K562 (cell line): ENCODE results near the gene GJA9. TPM values are rescaled to one million over a fixed set of nuclear protein-coding genes. Genes with fewer than 3 reads are reported as not detected.
A peak's percentile ranks its signal among the peaks of the same experiment; 100 is the strongest.

Experiments used
- ATAC-seq: fragments of 200-7000 bp; cut with Tn5 transposase; 3 replicates; pipeline ENCODE4 v1.9.1; 2020; ENCODE audit warnings: moderate library complexity
- BruUV-seq: library from RNA; stranded (reverse); fragments of 400-500 nt; replicated peaks from 2 replicates; lab custom pipeline; 2021; lab: Mats Ljungman, UMichigan
- CTCF ChIA-PET: fragments of 300-600 bp; formaldehyde crosslinking; extraction: SDS; loops from one replicate; lab custom pipeline; 2021; ENCODE audit warnings: low intra/inter-chr PET ratio; lab: Yijun Ruan, JAX
- POLR2A ChIA-PET: fragments of 300-600, 350-650 bp; sonication (Branson Sonifier 250); formaldehyde crosslinking; extraction: SDS; loops from one replicate; lab custom pipeline; 2021; ENCODE audit warnings: antibody characterized with exemption, inconsistent platforms; lab: Yijun Ruan, JAX
- DNase-seq, 4 experiments: peaks; one replicate each; pipeline versions ENCODE4 v3.0.0 to v3.0.0-alpha.2; 2011 to 2018; ENCODE audit warnings: low spot score in 3 of 4, mixed read lengths in 3 of 4; ENCODE audit errors: extremely low read depth in 1 of 4
- FAIRE-seq: peaks from 2 replicates; lab custom pipeline; 2011; peaks lifted over from hg19 to GRCh38; lab: Jason Lieb, UNC
- H2AFZ ChIP-seq: 2 replicates; pipeline ENCODE4 v1.6.0; 2011; ENCODE audit warnings: low read depth, low read length, control low read depth, inconsistent platforms
- H3K27ac ChIP-seq: fragments of 200-600 bp; 3 replicates; pipeline ENCODE4 v1.8.0; 2011; ENCODE audit warnings: low read depth, mild to moderate bottlenecking, control low read depth, inconsistent platforms, low read length, moderate library complexity, mixed read lengths; ENCODE audit errors: extremely low read depth
- H3K27me3 ChIP-seq, 2 experiments: fragments of 300-600 bp in 1 of 2; 2 replicates in 1 of 2; 3 replicates in 1 of 2; pipeline versions ENCODE4 v1.6.0 to v1.8.0; 2011; ENCODE audit warnings: inconsistent platforms in 2 of 2, low read length in 2 of 2, mild to moderate bottlenecking in 1 of 2, mixed read lengths in 1 of 2, moderate library complexity in 1 of 2; ENCODE audit not compliant: control insufficient read depth in 2 of 2, insufficient read depth in 2 of 2
- H3K36me3 ChIP-seq: fragments of 300-600 bp; 3 replicates; pipeline ENCODE4 v1.8.0; 2011; ENCODE audit warnings: mild to moderate bottlenecking, low read length, inconsistent platforms; ENCODE audit not compliant: control insufficient read depth, insufficient read depth
- H3K4me1 ChIP-seq, 2 experiments: fragments of 200-600 bp in 1 of 2; replicated peaks in 1 of 2; 2 replicates in 1 of 2; 3 replicates in 1 of 2; pipeline versions ENCODE4 v1.5.1 to v1.8.0; 2011; ENCODE audit warnings: inconsistent platforms in 2 of 2, low read length in 2 of 2, mild to moderate bottlenecking in 1 of 2, mixed read lengths in 1 of 2, moderate library complexity in 1 of 2; ENCODE audit not compliant: control insufficient read depth in 2 of 2, insufficient read depth in 2 of 2
- H3K4me2 ChIP-seq: 2 replicates; pipeline ENCODE4 v1.6.1; 2011; ENCODE audit warnings: low read length, control low read depth, inconsistent platforms, mixed read lengths; ENCODE audit not compliant: insufficient read depth
- H3K4me3 ChIP-seq: fragments of 200-600 bp; sonication (generic), shearing (Covaris generic); 2 replicates; pipeline ENCODE4 v1.5.1; 2016; ENCODE audit warnings: control low read depth, inconsistent platforms
- H3K79me2 ChIP-seq: fragments of 200-600 bp; 3 replicates; pipeline ENCODE4 v1.8.0; 2011; ENCODE audit warnings: low read length, inconsistent platforms; ENCODE audit not compliant: control insufficient read depth, insufficient read depth
- H3K9ac ChIP-seq, 2 experiments: 2 replicates each; pipeline versions ENCODE4 v1.6.0 to v1.6.1; 2011; ENCODE audit warnings: low read depth in 2 of 2, low read length in 2 of 2, control low read depth in 1 of 2, inconsistent platforms in 1 of 2, mild to moderate bottlenecking in 1 of 2, mixed read lengths in 1 of 2; ENCODE audit not compliant: insufficient read depth in 1 of 2
- H3K9me1 ChIP-seq: one replicate; pipeline ENCODE4 v1.6.0; 2011; ENCODE audit warnings: inconsistent platforms, mild to moderate bottlenecking, low read length, moderate library complexity; ENCODE audit not compliant: control insufficient read depth, insufficient read depth
- H3K9me3 ChIP-seq: replicated peaks from 2 replicates; pipeline ENCODE4 v1.5.1; 2011; ENCODE audit warnings: low read depth, low read length, inconsistent platforms; ENCODE audit not compliant: control insufficient read depth, insufficient read depth
- H4K20me1 ChIP-seq: replicated peaks from 2 replicates; pipeline ENCODE4 v1.6.1; 2011; ENCODE audit warnings: low read length, inconsistent platforms, mixed read lengths; ENCODE audit not compliant: control insufficient read depth, insufficient read depth
- BCOR ChIP-seq: fragments of 450-650 bp; IDR thresholded peaks from 2 replicates; pipeline ENCODE4 v1.6.1; 2016
- NFRKB ChIP-seq: fragments of 450-650 bp; IDR thresholded peaks from 2 replicates; pipeline ENCODE4 v1.6.1; 2016; ENCODE audit warnings: low read depth
- RBM25 ChIP-seq: fragments of 200-400 bp; formaldehyde crosslinking; IDR thresholded peaks from 2 replicates; pipeline ENCODE4 v1.6.1; 2018; ENCODE audit warnings: low read length, low read depth, moderate library complexity; ENCODE audit not compliant: severe bottlenecking
- ZBTB40 ChIP-seq, 2 experiments: fragments of 450-650 bp in 1 of 2; sonication (generic) in 1 of 2; formaldehyde crosslinking in 1 of 2; IDR thresholded peaks; 2 replicates each; pipeline versions ENCODE4 v1.7.1 to v1.9.0; 2016 to 2022; ENCODE audit warnings: inconsistent platforms in 1 of 2, mild to moderate bottlenecking in 1 of 2, missing genetic modification reagents in 1 of 2
- WGBS: fragments of 100-300 bp; shearing (Covaris generic); methylation state at CpG from one replicate; pipeline ENCODE4 v1.1.6; 2016; ENCODE audit warnings: low coverage, mixed read lengths; ENCODE audit not compliant: insufficient coverage; ENCODE audit errors: missing lambda C conversion rate; 5-methylcytosine and 5-hydroxymethylcytosine counted together
- in situ Hi-C: fragments of 300-500 bp; cut with MboI; formaldehyde crosslinking; loops from 4 replicates; pipeline ENCODE4 v1.15.0; 2018; ENCODE audit warnings: inconsistent platforms, mixed read lengths
- intact Hi-C: fragments of 100-400 bp; cut with micrococcal nuclease; formaldehyde crosslinking; loops from 2 replicates; pipeline ENCODE4 v1.14.2; 2022
- polyA plus RNA-seq, 8 experiments: library from polyadenylated mRNA; depleted of rRNA in 4 of 8; stranded (reverse) in 5 of 8; unstranded in 3 of 8; fragments of >200 nt; fragmentation: Nextera tagmentation in 2 of 8; fragmentation: Illumina TruSeq in 1 of 8; extraction: Ambion mirVana in 2 of 8; extraction: Trizol in 1 of 8; gene quantifications; 2 replicates each; pipeline versions ENCODE4 v1.2.1 to v1.2.3, GENCODE V29; 2011 to 2014; ENCODE audit warnings: inconsistent platforms in 1 of 8, missing spikeins in 1 of 8
- total RNA-seq, 7 experiments: library from RNA; depleted of rRNA in 6 of 7; stranded (reverse); fragments of >200 nt in 6 of 7; fragmentation: Illumina TruSeq in 2 of 7; extraction: Trizol in 2 of 7; gene quantifications; 2 replicates each; pipeline versions ENCODE4 v1.2.1 to v1.2.3, GENCODE V29; 2011 to 2021; ENCODE audit warnings: low replicate concordance in 1 of 7
- TF ChIP-seq, protein P1 (sequence below): fragments of 250-450 bp; sonication (Bioruptor Pico); IDR thresholded peaks from 2 replicates; pipeline ENCODE4 v1.5.0; 2021; ENCODE audit warnings: mild to moderate bottlenecking, borderline replicate concordance

GJA9 gene
- total and polyA plus RNA-seq, 9 of the 15 experiments (the other 6 are each of a cell fraction or from before 2014, with no cell fraction given) = not detected

- Histone ChIP-seq H3K4me2 (no peak overlapping the region), H3K4me1 (no peaks in the 10 kb centered on the region)
- TF ChIP-seq NFRKB (0 out of 2 replicates have a peak, but pooled peaks have one; percentile 44), BCOR (peak; percentile 84), RBM25 (peak; percentile 91), ZBTB40 (IDR thresholded peaks at IDR 0.05) (peak; percentile 59), ZBTB40 (CRISPR knock-in tag; IDR thresholded peaks at IDR 0.05) (no peak)
- TF ChIP-seq, protein P1, sequence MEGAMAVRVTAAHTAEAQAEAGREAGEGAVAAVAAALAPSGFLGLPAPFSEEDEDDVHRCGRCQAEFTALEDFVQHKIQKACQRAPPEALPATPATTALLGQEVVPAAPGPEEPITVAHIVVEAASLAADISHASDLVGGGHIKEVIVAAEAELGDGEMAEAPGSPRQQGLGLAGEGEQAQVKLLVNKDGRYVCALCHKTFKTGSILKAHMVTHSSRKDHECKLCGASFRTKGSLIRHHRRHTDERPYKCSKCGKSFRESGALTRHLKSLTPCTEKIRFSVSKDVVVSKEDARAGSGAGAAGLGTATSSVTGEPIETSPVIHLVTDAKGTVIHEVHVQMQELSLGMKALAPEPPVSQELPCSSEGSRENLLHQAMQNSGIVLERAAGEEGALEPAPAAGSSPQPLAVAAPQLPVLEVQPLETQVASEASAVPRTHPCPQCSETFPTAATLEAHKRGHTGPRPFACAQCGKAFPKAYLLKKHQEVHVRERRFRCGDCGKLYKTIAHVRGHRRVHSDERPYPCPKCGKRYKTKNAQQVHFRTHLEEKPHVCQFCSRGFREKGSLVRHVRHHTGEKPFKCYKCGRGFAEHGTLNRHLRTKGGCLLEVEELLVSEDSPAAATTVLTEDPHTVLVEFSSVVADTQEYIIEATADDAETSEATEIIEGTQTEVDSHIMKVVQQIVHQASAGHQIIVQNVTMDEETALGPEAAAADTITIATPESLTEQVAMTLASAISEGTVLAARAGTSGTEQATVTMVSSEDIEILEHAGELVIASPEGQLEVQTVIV (CRISPR knock-in tag) = no peak
- TF ChIP-seq, all 486 proteins: peak for 4
- Histone ChIP-seq H3K27me3 (no peaks in the 10 kb centered on the region), H3K9me3 (no peaks in the 10 kb centered on the region), H2AFZ (no peak overlapping the region), H3K27ac (no peak overlapping the region), H3K9me1 (no peaks in the 10 kb centered on the region), H3K36me3 (no peaks in the 10 kb centered on the region), H3K9ac (no peak overlapping the region), H3K79me2 (no peaks in the 10 kb centered on the region), H3K4me3 (no peak overlapping the region), H4K20me1 (no peaks in the 10 kb centered on the region)
- FAIRE-seq (no peak), DNase-seq (no peak), ATAC-seq (no peak)
- 14% methylated on average over 2 of the region's 2 CpGs for WGBS
- ChIA-PET POLR2A (interaction anchor here (1.1 kb wide), 2 partner anchors 14 to 34 kb away, joined by 3 to 4 read pairs; no protein-coding TSS in a partner anchor), CTCF (no interaction called here)
- in situ Hi-C loops = no loop called here
- BruUV-seq = no TSS peak
- intact Hi-C loops = no loop called here
Measured at GRCh38 chr1:38896169-38896568, 14.8 kb upstream of the GJA9 start.
